Esophagus squamous epithelium (tissue), 4 donors: ENCODE data around the gene KCNQ1.

ENCODE experiments used
- POLR2A ChIP-seq, 4 donors: fragments of 450-650 bp; IDR thresholded peaks; one replicate each; pipeline ENCODE4 v1.6.1; 2017; ENCODE audit warnings: antibody characterized with exemption in 4 of 4, mild to moderate bottlenecking in 4 of 4, moderate library complexity in 3 of 4
- TF ChIP-seq, protein P1 (sequence below), 6 experiments: fragments of 450-650 bp in 4 of 6; fragments of 200-600 bp in 2 of 6; sonication (generic) in 2 of 6; IDR thresholded peaks; one replicate each; pipeline ENCODE4 v1.5.1; 2016 to 2019; ENCODE audit warnings: antibody characterized with exemption in 6 of 6, mild to moderate bottlenecking in 4 of 6, moderate library complexity in 4 of 6

DNA sequence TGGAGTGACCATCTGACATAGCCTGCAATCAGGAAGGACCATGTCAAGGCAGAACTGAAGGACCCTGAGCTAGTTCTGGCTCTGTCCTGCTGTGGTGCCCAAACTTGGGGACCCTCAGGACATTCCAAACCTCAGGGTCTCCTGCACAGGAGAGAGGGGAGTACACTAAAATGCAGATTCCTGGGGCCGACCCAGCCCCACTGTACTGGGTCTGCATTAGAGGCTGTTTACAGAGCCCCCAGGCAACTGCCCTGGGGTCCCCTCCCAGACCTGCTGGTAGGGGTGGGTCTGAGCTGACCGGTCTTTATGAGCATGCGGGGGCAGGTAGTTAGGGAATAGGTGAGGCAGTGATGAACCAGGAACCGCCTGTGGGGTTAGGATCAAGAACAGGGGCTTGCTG is 7.3 kb upstream of the KCNQ1 start:
- TF ChIP-seq POLR2A (IDR thresholded peaks at IDR 0.05): no peak
- TF ChIP-seq, protein P1, sequence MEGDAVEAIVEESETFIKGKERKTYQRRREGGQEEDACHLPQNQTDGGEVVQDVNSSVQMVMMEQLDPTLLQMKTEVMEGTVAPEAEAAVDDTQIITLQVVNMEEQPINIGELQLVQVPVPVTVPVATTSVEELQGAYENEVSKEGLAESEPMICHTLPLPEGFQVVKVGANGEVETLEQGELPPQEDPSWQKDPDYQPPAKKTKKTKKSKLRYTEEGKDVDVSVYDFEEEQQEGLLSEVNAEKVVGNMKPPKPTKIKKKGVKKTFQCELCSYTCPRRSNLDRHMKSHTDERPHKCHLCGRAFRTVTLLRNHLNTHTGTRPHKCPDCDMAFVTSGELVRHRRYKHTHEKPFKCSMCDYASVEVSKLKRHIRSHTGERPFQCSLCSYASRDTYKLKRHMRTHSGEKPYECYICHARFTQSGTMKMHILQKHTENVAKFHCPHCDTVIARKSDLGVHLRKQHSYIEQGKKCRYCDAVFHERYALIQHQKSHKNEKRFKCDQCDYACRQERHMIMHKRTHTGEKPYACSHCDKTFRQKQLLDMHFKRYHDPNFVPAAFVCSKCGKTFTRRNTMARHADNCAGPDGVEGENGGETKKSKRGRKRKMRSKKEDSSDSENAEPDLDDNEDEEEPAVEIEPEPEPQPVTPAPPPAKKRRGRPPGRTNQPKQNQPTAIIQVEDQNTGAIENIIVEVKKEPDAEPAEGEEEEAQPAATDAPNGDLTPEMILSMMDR (IDR thresholded peaks at IDR 0.05): no peak
